Keratinocyte (primary cell): Measurements from ENCODE around the gene POLR1A.

ENCODE experiments used
- CTCF ChIP-seq, 3 experiments: IDR thresholded peaks in 1 of 3; conservative IDR thresholded peaks in 1 of 3; optimal IDR thresholded peaks in 1 of 3; 2 replicates in 2 of 3; 3 replicates in 1 of 3; pipeline versions ENCODE3 to v1.5.1; 2011; ENCODE audit warnings: low read length in 3 of 3, mild to moderate bottlenecking in 3 of 3, moderate library complexity in 2 of 3, control low read depth in 1 of 3, inconsistent platforms in 1 of 3; ENCODE audit not compliant: insufficient read depth in 2 of 3; ENCODE audit errors: extremely low read depth in 1 of 3
- EZH2 ChIP-seq: IDR thresholded peaks from one replicate; pipeline ENCODE4 v1.6.1; 2012; ENCODE audit warnings: inconsistent platforms, mild to moderate bottlenecking, low read length, moderate library complexity

- TF ChIP-seq CTCF (optimal IDR thresholded peaks at IDR 0.05 in 1 of 3, IDR thresholded peaks at IDR 0.05 in 1 of 3, conservative IDR thresholded peaks at IDR 0.05 in 1 of 3; ENCODE audit: extremely low read depth in 1 of 3, insufficient read depth in 2 of 3, low read length in 3 of 3) (no peak), EZH2 (no peak)
Observed at GRCh38 chr2:86006524-86006923, 99.2 kb downstream of the POLR1A start.
